ENCODE results near the gene SERTAD3.

Gene SERTAD3

DNA sequence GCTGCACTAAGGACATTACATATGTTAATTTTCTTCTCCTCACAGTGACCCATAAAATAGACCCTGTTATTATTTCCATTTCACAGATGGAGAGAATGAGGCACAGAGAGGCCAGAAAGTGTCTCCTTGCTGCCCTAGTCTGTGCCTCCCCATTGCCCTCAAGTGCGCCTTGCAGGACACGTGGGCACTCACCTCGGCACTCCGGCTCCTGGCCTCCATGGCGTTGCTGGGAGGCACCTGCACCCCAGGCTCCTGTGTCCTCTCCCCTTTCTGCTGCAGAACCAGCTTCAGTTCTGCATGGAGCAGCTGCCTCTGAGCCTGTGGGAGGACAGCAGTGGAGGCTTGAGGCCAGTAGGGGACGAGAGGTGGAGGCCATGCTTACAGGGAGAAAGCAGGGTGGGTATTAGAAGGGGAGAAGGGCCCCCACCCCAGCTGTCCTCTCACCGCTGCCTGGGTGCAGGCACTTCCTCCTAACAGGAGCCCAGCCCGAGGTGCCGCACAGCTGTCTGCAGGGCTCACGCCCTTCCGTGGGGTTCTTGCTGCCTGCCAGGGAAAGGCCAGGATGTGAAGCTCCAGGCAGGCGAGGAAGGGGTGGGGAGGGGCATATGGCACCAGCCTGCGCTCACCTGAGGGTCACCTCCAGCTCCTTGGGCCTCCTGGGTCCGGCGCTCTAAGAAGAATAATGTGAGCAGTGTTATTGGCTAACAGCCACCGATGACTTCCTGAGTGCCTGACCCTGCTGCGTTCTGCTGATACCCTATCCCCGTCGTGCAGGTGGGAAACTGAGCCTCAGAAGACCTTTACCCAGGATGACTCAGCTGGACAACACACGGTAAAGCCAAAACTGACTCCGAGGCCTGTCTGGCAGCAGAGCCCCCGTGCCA lies 36.2 kb downstream of the SERTAD3 start:
- DNase-seq = no peak

DNA sequence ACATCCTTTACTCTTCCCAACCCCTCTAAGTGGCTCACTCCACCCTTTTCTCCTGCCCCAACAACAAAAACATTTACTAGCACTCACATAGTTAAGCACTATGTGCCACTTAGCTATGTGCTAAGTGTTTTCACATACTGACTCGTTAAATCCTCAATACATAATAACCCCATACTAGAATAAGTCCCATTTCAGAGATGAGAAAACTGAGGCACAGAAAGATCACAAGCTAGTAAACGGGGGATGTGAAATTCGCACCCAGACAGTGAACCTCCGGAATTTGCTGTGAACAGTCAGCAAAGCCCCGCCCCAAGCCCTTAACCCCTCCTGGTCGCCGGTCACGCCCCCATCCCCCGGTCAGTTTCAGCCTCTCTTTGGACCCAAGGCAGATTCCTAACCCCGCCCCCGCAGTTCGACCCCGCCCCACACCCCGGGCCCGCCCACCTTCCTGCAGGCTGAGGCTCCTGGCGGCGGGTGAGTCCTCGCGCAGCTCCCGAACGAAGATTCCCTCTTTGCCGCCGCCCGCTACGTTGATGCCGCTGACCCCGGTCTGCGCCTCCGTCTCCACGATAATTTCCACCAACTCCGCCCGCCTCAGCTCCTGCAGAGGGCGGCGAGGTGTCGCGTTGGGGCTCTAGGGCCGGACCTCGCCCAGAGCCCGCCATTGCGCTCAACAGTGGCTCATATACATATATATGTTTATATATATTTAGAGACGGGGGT lies 40.7 kb downstream of the SERTAD3 start:
- peak; percentile 85 for DNase-seq

DNA sequence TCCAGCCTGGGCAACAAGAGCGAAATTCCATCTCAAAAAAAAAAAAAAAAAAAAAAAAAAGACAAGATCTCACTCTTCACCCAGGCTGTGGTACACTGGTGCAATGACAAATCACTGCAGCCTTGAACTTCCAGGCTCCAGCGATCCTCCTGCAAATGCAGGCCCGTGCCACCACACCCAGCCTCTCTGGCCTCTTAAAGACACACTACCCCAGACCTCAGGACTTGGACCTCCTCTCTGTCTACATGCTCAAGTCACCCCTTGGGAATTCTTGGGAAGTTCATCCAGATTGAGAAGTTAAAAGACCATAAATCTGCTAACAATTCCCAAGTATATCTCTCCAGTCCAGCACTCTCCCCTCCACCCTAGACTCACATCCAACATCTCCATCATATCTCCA lies 43.6 kb downstream of the SERTAD3 start:
- DNase-seq = no peak

DNA sequence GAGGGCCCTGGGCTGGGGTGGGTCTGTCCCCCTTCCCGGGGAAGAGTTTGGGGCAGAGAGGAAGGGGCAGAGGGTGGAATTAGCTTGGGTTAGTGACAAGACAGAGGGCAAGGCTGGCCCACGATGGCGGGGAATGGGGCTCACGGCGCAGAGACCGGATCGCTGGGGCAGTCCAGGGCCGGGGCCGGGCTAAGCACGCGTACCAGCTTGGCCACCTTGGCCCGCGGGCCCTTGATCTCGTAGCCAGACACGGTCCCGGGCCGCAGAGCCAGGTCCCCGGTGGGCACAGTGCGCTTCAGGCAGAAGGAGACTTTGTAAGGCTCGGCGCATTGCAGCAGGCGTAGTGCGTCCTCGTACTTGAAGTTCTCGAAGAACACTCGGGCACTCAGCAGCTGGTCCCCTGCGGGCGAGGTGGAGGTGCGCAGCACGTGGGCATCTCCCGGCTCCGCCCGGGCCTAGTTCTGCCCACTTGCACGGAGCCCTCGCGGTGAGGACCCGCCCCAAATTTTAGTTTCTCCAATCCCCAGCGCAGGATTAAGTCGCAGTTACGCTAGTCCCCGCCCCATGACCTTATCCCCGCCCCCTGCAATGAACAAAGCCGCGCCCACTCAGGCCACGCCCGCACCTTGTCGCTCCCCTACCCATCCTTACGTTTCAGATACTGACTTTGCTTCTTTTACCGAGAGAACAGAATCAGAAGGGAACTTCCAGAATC lies 45.6 kb downstream of the SERTAD3 start:
- no peak for DNase-seq

DNA sequence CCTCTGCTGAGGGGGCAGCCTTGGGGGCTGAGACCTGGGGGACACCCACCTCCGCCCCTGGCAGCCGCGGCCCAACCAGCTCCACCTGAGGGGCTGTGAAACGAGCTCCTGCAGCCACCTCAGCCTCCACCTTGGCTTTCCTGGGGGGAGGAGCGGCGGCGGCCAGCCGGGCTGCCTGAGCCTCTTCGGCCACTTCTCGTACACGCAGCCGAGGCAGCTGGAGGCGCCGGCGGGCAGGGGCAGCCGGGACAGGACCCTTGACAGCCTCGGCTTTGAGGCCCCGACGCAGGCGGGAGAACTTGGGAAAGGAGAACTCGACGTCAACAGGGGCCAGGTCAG lies 46.6 kb downstream of the SERTAD3 start:
- DNase-seq = no peak

DNA sequence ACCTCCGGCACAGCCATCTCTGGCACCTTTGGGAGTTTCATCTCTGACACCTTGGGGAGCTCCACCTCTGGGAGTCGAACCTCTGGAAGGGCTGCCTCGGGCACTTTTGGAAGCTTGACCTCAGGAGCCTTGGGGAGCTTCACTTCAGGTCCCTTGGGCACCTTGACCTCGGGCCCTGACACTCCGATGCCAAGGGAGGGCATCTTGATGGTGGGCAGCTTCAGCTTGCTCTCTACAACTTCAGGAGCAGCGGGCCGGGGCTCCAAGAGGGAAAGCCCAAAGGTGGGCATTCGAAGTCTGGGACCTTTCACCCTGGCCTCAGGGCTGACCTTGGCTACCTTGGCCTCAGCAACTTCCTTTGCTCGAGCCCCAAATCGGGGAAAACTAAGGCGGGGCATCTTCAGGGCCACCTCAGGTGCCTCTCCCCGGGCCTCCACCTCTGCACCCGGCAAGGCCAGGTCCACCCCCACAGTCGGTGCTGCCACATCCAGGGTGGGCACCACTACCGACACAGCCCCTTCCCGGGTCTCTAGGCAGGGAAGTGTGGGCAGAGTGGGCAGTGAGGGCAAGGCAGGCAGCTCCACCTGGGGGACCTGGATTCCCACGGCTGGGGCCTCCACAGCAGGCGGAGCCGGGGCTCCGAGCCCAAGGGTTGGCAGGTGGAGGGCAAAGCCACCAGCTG lies 47.1 kb downstream of the SERTAD3 start:
- no peak for DNase-seq

DNA sequence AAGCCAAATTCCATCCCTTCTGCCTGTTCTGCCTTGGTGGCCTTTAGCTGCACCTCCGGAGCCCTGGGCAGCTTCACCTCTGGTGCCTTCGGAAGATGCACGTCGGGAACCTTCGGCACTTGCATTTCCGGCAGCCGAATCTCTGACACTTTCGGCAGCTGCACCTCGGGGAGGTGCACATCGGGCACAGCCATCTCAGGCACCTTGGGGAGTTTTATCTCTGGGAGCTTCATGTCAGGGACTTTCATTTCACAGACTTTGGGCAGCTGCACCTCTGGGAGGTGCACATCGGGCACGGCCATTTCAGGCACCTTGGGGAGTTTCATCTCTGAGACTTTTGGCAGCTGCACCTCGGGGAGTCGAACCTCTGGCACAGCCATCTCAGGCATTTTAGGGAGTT lies 48.2 kb downstream of the SERTAD3 start:
- DNase-seq = no peak

DNA sequence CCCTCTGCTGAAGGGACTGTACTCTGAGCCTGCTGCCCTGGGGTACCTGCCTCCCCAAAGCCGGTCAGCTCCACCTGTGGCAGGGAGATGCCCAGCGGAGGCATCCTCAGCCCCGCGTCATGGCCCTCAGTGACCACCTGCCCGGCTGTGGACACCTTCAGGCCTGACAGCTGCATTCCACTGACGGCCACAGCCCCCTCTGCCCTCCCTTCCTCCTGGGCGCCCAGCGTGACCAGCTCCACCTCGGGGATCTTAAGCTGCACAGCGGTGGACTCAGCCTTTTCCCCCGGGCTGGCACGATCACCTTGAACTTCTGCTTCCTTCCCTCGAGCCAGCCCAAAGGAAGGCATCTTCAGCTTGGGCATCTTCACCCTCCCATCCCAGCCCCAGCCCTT lies 49.3 kb downstream of the SERTAD3 start:
- no peak for DNase-seq

DNA sequence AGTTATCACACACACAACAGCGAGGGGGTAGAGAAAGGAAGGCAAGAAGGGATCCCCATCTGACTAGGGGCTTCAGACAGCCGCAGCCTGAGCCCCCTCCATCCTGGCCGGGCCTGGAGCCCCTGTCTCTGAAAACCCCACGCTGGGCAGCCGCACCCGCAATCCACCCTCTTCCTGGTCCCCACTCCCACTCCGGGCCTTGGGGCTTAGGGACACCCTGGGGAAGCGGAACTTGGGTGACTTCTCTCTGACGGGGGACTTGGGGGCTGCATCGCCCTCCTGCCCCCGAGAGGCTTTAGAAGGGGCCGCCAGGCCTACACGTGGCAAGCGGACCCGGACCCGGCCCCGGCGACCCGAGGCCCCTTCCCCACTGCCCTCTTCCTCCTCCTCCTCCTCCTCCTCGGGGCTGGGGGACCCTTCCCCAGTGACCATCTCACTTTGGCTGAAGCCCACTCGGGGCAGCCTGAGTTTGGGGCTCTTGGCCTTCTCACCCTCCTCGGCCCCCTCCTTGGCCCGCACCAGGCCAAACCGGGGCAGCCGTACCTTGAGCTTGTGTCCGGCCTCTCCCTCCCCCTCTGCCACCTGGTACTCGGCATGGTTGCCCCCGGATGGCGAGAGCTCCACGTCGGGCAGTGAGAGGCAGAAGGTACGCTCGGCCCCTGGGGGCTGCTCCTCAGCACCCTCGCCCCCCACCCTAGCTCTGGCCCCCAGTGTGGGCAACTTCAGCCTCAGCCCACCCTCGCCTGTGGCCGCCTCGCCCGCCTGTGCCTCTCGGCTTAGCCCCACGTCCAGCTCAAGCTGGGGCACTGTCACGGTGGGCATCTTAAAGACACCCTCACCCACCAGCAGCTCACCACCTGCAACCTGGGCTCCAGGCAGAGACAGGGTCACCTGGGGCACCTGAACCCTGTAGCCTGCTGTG lies 50.0 kb downstream of the SERTAD3 start:
- no peak for DNase-seq

DNA sequence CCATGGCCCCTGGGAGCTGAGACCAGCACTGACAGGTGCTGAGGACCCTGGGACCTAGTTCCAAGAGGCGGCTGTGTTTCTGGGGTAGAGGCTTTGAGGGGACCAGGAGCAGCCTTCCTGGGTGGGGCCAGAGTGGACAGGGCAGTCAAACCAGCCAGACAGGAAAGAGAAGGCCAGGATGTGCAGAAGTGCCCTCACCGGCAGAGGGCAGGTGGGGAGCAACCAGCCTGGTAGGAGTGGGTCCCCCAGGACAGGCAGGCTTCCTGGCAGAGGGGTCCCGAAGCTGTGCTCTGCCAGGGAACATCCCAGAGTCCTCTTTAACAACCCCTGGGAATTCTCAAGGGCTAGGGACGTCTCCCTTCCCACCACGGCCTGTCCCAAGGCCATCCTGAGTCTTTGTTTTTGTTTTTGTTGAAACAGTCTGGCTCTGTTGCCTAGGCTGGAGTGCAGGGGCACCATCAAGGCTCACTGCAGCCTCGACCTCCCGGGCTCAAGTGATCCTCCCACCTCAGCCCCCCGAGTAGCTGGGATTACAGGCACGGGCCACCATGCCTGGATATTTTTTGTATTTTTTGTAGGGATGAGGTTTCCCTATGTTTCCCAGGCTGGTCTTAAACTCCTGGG lies 51.1 kb downstream of the SERTAD3 start:
- DNase-seq = no peak

DNA sequence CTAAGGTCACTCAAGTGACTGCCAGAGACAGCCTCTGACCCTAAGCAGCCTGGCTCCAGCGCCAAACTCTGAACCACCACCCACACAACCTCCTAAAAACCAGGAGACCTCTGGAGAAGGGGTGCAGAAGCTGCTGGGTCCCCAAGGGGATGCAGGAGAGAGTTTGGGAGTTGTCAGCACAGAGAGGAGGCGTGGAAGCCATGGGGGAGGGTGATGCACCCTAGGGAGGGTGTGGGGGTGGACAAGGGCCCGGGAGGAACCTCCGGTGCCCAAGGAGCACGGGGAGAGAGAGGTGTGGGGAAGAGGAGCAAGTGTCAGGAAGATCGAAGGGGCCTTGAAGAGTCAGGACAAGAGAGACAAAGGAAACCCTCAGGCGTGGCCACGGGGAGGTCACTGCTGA lies 52.0 kb downstream of the SERTAD3 start:
- no peak for DNase-seq
